Activated CD4-positive, alpha-beta memory T cell treated with anti-CD3 and anti-CD28 coated beads, Interleukin-2, amount 10 ng/mL, durations not matched to agents 7 days and 5 days (primary cell): ENCODE measurements around the gene CD79B. TPM values are rescaled to one million over a fixed set of nuclear protein-coding genes. Genes with fewer than 3 reads are reported as not detected.
"Not testable (repeated sequence)": the region's sequence is repeated elsewhere in the genome, so short reads cannot be mapped to it uniquely, and the experiment has no call there.

Experiments
- CTCF ChIA-PET: fragments of 350-600 bp; sonication (Branson Sonifier 250); formaldehyde crosslinking; loops from one replicate; lab custom pipeline; 2021; ENCODE audit warnings: antibody characterized with exemption, inconsistent platforms; lab: Charles Lee
- POLR2A ChIA-PET: fragments of 350-600 bp; sonication (Branson Sonifier 250); formaldehyde crosslinking; loops from one replicate; lab custom pipeline; 2021; ENCODE audit warnings: antibody characterized with exemption; lab: Charles Lee
- DNase-seq: peaks from one replicate; pipeline ENCODE4 v3.0.0-alpha.2; 2020
- H3K27ac Mint-ChIP-seq: one replicate; pipeline ENCODE4 v1.8.0; 2021; ENCODE audit warnings: mild to moderate bottlenecking, mixed read lengths
- H3K27me3 Mint-ChIP-seq: one replicate; pipeline ENCODE4 v1.8.0; 2021; ENCODE audit warnings: mixed read lengths
- H3K36me3 Mint-ChIP-seq: one replicate; pipeline ENCODE4 v1.8.0; 2021; ENCODE audit warnings: low read depth, mixed read lengths
- H3K4me1 Mint-ChIP-seq: one replicate; pipeline ENCODE4 v1.8.0; 2021; ENCODE audit warnings: mixed read lengths
- H3K4me3 Mint-ChIP-seq: one replicate; pipeline ENCODE4 v1.8.0; 2021; ENCODE audit warnings: mild to moderate bottlenecking, mixed read lengths
- H3K9me3 Mint-ChIP-seq: one replicate; pipeline ENCODE4 v1.8.0; 2021; ENCODE audit warnings: mixed read lengths
- total RNA-seq, 2 experiments: library from RNA; stranded (reverse); gene quantifications; one replicate each; pipeline ENCODE4 v1.2.3, GENCODE V29; 2021

Gene CD79B
- total RNA-seq, 2 experiments from 2014 or later: 48.6 to 50.2 TPM

GRCh38 chr17:63896524-63897354 lies 35.4 kb downstream of the CD79B start, which contains the start of gene CSH1:
Gene CSH1, minus strand, starts transcription at chr17:63896574. Its CDS starts 63 bp downstream, at chr17:63896511.
- H3K4me1 Mint-ChIP-seq, H3K36me3 Mint-ChIP-seq, H3K27ac Mint-ChIP-seq, POLR2A ChIA-PET, H3K9me3 Mint-ChIP-seq, DNase-seq, CTCF ChIA-PET, H3K4me3 Mint-ChIP-seq: not testable (repeated sequence)
- H3K27me3 Mint-ChIP-seq: peaks cover 24% of the 10 kb centered on the region

- H3K4me3 Mint-ChIP-seq, POLR2A ChIA-PET: not testable (repeated sequence)
These were observed 37.3 kb downstream of the CD79B start for GRCh38 chr17:63894821-63895220.

DNA sequence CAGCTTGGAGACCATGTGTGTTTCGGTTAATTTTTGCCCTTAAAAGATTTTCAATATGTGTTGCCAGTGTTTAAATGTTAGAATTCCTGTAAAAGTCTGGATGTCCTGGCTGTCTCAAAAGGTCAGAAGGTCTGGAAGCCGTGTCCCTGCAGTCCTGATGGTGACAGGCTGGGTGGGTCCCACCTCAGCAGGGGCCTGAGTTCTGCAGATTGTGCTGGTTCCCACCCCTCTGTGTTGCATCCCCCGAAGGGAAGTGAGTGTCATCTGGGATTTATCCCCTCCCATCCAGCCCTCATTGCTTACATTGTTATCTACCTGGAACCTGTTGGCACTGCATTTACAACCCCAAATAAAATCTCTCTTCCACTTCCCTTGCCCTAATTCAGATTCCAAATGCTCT lies 38.1 kb downstream of the CD79B start:
- H3K4me1 Mint-ChIP-seq, H3K9me3 Mint-ChIP-seq, DNase-seq, H3K4me3 Mint-ChIP-seq, CTCF ChIA-PET, POLR2A ChIA-PET, H3K27ac Mint-ChIP-seq, H3K36me3 Mint-ChIP-seq: not testable (repeated sequence)
- H3K27me3 Mint-ChIP-seq: peaks cover 22% of the 10 kb centered on the region

More at GRCh38 chr17:63894821-63895220, 37.3 kb downstream of the CD79B start:
- H3K27ac Mint-ChIP-seq, H3K9me3 Mint-ChIP-seq, DNase-seq, H3K36me3 Mint-ChIP-seq, CTCF ChIA-PET, H3K4me1 Mint-ChIP-seq: not testable (repeated sequence)
- peaks cover 21% of the 10 kb centered on the region for H3K27me3 Mint-ChIP-seq

GRCh38 chr17:63892316-63893037 lies 39.7 kb downstream of the CD79B start:
- CTCF ChIA-PET: interaction anchor here (0.8 to 1.1 kb wide), 3 partner anchors 10 to 241 kb away, joined by 3 to 4 read pairs (median 3); no protein-coding TSS in a partner anchor
- POLR2A ChIA-PET, H3K4me3 Mint-ChIP-seq, H3K9me3 Mint-ChIP-seq, H3K36me3 Mint-ChIP-seq, H3K27ac Mint-ChIP-seq, DNase-seq, H3K4me1 Mint-ChIP-seq: not testable (repeated sequence)
- peaks cover 29% of the 10 kb centered on the region for H3K27me3 Mint-ChIP-seq

DNA sequence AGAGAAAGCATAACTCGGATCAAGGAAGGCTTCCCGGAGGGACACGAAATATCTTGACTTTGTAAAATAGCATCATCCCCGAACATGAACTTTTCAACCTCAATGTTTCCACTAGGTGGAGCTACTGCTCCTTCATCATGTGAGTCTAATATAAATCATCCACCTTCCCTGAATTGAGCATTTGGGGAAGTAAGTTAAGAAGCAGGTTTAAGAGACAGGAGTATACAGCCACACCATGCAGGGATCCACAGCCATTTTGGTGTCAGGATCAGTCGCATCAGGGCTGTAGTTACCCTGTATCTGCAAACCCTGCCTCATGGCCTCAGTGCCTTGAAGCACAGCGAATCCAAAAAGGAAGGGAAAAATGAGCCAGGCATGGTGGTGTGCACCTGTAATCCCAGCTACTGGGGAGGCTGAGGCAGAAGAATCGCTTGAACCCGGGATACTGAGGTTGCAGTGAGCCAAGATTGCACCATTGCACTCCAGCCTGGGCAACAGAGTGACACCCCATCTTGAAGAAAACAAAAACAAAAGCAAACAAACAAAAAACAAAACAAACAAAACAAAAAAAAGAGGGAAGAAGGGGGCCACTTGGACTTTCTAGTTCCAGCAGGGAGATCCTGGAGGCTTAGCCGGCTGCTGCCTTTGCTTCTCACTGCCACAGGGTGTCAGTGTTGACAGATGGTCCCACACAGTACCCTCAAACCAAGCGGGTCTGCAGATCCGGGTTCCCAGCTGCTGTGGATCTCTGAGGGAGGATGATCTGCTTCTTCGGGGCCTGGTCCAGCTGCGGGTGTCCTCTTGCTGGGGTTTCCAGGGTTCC lies 42.9 kb downstream of the CD79B start:
- not testable (repeated sequence) for DNase-seq, H3K27ac Mint-ChIP-seq, H3K4me3 Mint-ChIP-seq

DNA sequence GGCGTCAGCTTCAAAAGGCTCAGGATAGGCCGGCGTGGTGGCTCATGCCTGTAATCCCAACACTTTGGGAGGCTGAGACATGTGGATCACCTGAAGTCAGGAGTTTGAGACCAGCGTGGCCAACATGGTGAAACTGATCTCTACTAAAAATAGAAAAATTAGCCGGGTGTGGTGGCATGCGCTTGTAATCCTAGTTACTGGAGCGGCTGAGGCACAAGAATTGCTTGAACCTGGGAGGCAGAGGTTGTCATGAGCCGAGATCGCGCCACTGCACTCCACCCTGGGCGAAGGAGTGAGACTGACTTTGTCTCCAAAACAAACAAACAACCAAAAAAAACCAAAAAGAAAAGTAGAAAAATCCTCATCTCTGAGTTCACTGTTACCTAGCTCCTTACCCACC lies 47.0 kb downstream of the CD79B start:
- peaks cover 14% of the 10 kb centered on the region for H3K27me3 Mint-ChIP-seq
- DNase-seq, H3K4me1 Mint-ChIP-seq, POLR2A ChIA-PET, CTCF ChIA-PET, H3K27ac Mint-ChIP-seq, H3K4me3 Mint-ChIP-seq, H3K36me3 Mint-ChIP-seq, H3K9me3 Mint-ChIP-seq: not testable (repeated sequence)

More for the DNA sequence above, 42.9 kb downstream of the CD79B start:
- H3K4me1 Mint-ChIP-seq, H3K36me3 Mint-ChIP-seq, POLR2A ChIA-PET, H3K9me3 Mint-ChIP-seq: not testable (repeated sequence)
- peaks cover 31% of the 10 kb centered on the region for H3K27me3 Mint-ChIP-seq
- CTCF ChIA-PET: interaction anchor here (0.6 to 3.6 kb wide), 21 partner anchors 9 to 748 kb away, joined by 3 to 14 read pairs (median 3); partner anchors contain the start of gene ERN1

- H3K9me3 Mint-ChIP-seq, H3K36me3 Mint-ChIP-seq, POLR2A ChIA-PET, H3K27me3 Mint-ChIP-seq, H3K4me1 Mint-ChIP-seq, DNase-seq, H3K4me3 Mint-ChIP-seq, H3K27ac Mint-ChIP-seq: not testable (repeated sequence)
- CTCF ChIA-PET: interaction anchor here (0.7 to 1.3 kb wide), 5 partner anchors 16 to 146 kb away, joined by 3 to 5 read pairs (median 4); no protein-coding TSS in a partner anchor
These were observed 49.5 kb downstream of the CD79B start for GRCh38 chr17:63882626-63883126.

- H3K9me3 Mint-ChIP-seq: no peaks in the 10 kb centered on the region
- H3K4me3 Mint-ChIP-seq: no peak within 1 kb of the TSS
- peak; percentile 65 for DNase-seq
- ChIA-PET CTCF (interaction anchor here (0.8 to 1.3 kb wide), 3 partner anchors 16 to 33 kb away, joined by 3 to 4 read pairs (median 3); no protein-coding TSS in a partner anchor), POLR2A (no interaction called here)
- peaks cover 5% of the 10 kb centered on the region for H3K27me3 Mint-ChIP-seq
- H3K36me3 Mint-ChIP-seq: no peaks in the 10 kb centered on the region
- H3K4me1 Mint-ChIP-seq: no peaks in the 10 kb centered on the region
- no peak within 1 kb of the TSS for H3K27ac Mint-ChIP-seq
These were observed 50.1 kb downstream of the CD79B start, which contains the start of gene GH2 for GRCh38 chr17:63881935-63882601. Gene GH2, minus strand, starts transcription at chr17:63881944. Its CDS starts 143 bp downstream, at chr17:63881801.

DNA sequence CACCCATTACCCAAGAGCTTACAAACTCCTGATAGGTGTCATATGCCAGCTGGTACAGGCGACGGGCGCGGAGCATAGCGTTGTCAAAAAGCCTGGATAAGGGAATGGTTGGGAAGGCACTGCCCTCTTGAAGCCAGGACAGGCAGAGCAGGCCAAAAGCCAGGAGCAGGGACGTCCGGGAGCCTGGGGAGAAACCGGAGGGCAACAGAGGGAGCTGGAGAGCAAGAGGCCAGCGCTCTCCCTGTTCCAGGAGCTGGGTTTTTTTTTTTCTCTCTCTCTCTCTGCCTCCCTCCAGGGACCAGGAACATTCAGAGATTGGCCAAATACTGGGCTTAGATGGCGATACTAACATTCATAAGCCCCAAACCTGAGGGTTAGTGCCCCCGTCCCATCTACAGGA lies 50.8 kb downstream of the CD79B start:
- CTCF ChIA-PET: interaction anchor here (0.8 to 1.3 kb wide), 2 partner anchors 17 to 32 kb away, joined by 3 read pairs; no protein-coding TSS in a partner anchor
- H3K4me1 Mint-ChIP-seq, H3K27me3 Mint-ChIP-seq, H3K36me3 Mint-ChIP-seq, DNase-seq, POLR2A ChIA-PET, H3K9me3 Mint-ChIP-seq, H3K4me3 Mint-ChIP-seq, H3K27ac Mint-ChIP-seq: not testable (repeated sequence)

DNA sequence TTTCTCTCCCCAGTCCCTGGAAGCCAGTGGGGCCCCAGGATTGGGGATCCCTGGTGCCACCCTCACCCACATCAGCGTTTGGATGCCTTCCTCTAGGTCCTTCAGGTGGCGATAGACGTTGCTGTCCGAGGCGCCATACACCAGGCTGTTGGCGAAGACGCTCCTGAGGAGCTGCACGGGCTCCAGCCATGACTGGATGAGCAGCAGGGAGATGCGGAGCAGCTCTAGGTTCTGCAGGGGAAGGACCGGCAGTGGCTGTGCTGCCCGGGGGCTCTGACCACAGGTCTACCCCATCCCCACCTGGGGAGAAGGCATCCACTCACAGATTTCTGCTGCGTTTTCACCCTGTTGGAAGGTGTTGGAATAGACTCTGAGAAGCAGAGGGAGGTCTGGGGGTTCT lies 51.4 kb downstream of the CD79B start:
- CTCF ChIA-PET: interaction anchor here (1.3 kb wide), 1 partner anchor 17 kb away, joined by 3 read pairs; no protein-coding TSS in a partner anchor
- H3K36me3 Mint-ChIP-seq: no peaks in the 10 kb centered on the region
- H3K27ac Mint-ChIP-seq: no peak overlapping the region
- no peak for DNase-seq
- no peak overlapping the region for H3K4me3 Mint-ChIP-seq
- H3K9me3 Mint-ChIP-seq: no peaks in the 10 kb centered on the region
- peaks cover 5% of the 10 kb centered on the region for H3K27me3 Mint-ChIP-seq
- H3K4me1 Mint-ChIP-seq: no peaks in the 10 kb centered on the region
- POLR2A ChIA-PET: no interaction called here
